HCT116 (cell line): Measurements from ENCODE around the gene BEST4. TPM values are rescaled to one million over a fixed set of nuclear protein-coding genes. Genes with fewer than 3 reads are reported as not detected.

ENCODE experiments used
- ATAC-seq: fragments of 200-7000 bp; cut with Tn5 transposase; 2 replicates; pipeline ENCODE4 v1.9.1; 2020; ENCODE audit warnings: mild to moderate bottlenecking, moderate library complexity
- BruUV-seq: library from RNA; stranded (reverse); fragments of 400-500 nt; replicated peaks from 2 replicates; lab custom pipeline; 2021; lab: Mats Ljungman, UMichigan
- CTCF ChIA-PET: fragments of 300-600 bp; sonication (Branson Sonifier 250); formaldehyde crosslinking; loops from one replicate; lab custom pipeline; 2021; ENCODE audit warnings: antibody characterized with exemption; lab: Charles Lee
- POLR2A ChIA-PET: fragments of 300-600, 350-600 bp; sonication (Branson Sonifier 250); formaldehyde crosslinking; loops from one replicate; lab custom pipeline; 2021; ENCODE audit warnings: antibody characterized with exemption; lab: Charles Lee
- RAD21 ChIA-PET, 2 experiments: fragments of 300-600 bp; sonication (Branson Sonifier 250); formaldehyde crosslinking; loops; one replicate each; lab custom pipeline; 2023; ENCODE audit warnings: low total read pairs in 2 of 2; ENCODE audit not compliant: uncharacterized antibody in 2 of 2, unreplicated experiment in 2 of 2, low non-redundant PET in 1 of 2; lab: Charles Lee
- DNase-seq: peaks from one replicate; pipeline ENCODE4 v3.0.0-alpha.2; 2010; ENCODE audit warnings: low read depth, low spot score
- H2AFZ ChIP-seq: fragments of 200-600 bp; shearing (Covaris generic), sonication (generic); 2 replicates; pipeline ENCODE4 v1.6.1; 2017; ENCODE audit warnings: low read depth, mixed run types, mixed read lengths, antibody characterized with exemption, low read length; ENCODE audit not compliant: poor library complexity, severe bottlenecking
- H3K27ac ChIP-seq: 2 replicates; pipeline ENCODE4 v1.5.1; 2012; ENCODE audit warnings: low read depth, low read length
- H3K27me3 ChIP-seq: fragments of 200-600 bp; sonication (generic); 2 replicates; pipeline ENCODE4 v1.6.1; 2016; ENCODE audit warnings: mixed run types, low read length, mixed read lengths; ENCODE audit not compliant: insufficient read depth
- H3K36me3 ChIP-seq, 2 experiments: fragments of 200-500 bp in 1 of 2; fragments of 200-600 bp in 1 of 2; sonication (Bioruptor generic) in 1 of 2; sonication (generic) in 1 of 2; 2 replicates each; pipeline versions ENCODE4 v1.5.1 to v1.6.1; 2014 to 2016; ENCODE audit warnings: low read length in 2 of 2, inconsistent platforms in 1 of 2, mixed read lengths in 1 of 2, mixed run types in 1 of 2; ENCODE audit not compliant: insufficient read depth in 2 of 2, control insufficient read depth in 1 of 2
- H3K4me1 ChIP-seq, 2 experiments: fragments of 200-600 bp in 1 of 2; sonication (generic) in 1 of 2; 2 replicates each; pipeline versions ENCODE4 v1.5.1 to v1.6.1; 2012 to 2017; ENCODE audit warnings: low read length in 2 of 2, inconsistent platforms in 1 of 2, mild to moderate bottlenecking in 1 of 2, mixed read lengths in 1 of 2, mixed run types in 1 of 2, moderate library complexity in 1 of 2; ENCODE audit not compliant: insufficient read depth in 2 of 2, control insufficient read depth in 1 of 2
- H3K4me2 ChIP-seq: fragments of 200-600 bp; sonication (generic); 2 replicates; pipeline ENCODE4 v1.6.1; 2017; ENCODE audit warnings: mixed run types, low read length, mixed read lengths
- H3K4me3 ChIP-seq, 2 experiments: fragments of 200-600 bp in 1 of 2; sonication (generic) in 1 of 2; replicated peaks in 1 of 2; 2 replicates each; pipeline ENCODE4 v1.5.1; 2011 to 2016; ENCODE audit warnings: low read length in 2 of 2, control low read depth in 1 of 2, low read depth in 1 of 2, mild to moderate bottlenecking in 1 of 2, mixed read lengths in 1 of 2, mixed run types in 1 of 2
- H3K79me2 ChIP-seq: fragments of 200-600 bp; sonication (generic); 2 replicates; pipeline ENCODE4 v1.6.1; 2017; ENCODE audit warnings: mild to moderate bottlenecking, mixed run types, low read length, moderate library complexity, mixed read lengths; ENCODE audit not compliant: insufficient read depth
- H3K9ac ChIP-seq: fragments of 200-600 bp; sonication (generic); 2 replicates; pipeline ENCODE4 v1.6.1; 2016; ENCODE audit warnings: low read length, mixed read lengths
- H3K9me2 ChIP-seq: fragments of 200-600 bp; sonication (generic), shearing (Covaris generic); 2 replicates; pipeline ENCODE4 v1.6.1; 2017; ENCODE audit warnings: mixed run types, mild to moderate bottlenecking, moderate library complexity; ENCODE audit not compliant: insufficient read depth
- H3K9me3 ChIP-seq, 2 experiments: fragments of 200-500 bp in 1 of 2; fragments of 200-600 bp in 1 of 2; sonication (Bioruptor generic) in 1 of 2; sonication (generic) in 1 of 2; 2 replicates each; pipeline ENCODE4 v1.6.1; 2014 to 2017; ENCODE audit warnings: low read length in 2 of 2, mixed read lengths in 2 of 2, inconsistent platforms in 1 of 2, low read depth in 1 of 2, mild to moderate bottlenecking in 1 of 2, mixed run types in 1 of 2, moderate library complexity in 1 of 2; ENCODE audit not compliant: control insufficient read depth in 1 of 2, insufficient read depth in 1 of 2
- H4K20me1 ChIP-seq: fragments of 200-600 bp; sonication (generic), shearing (Covaris generic); 2 replicates; pipeline ENCODE4 v1.6.1; 2017; ENCODE audit warnings: mixed run types, mild to moderate bottlenecking, moderate library complexity; ENCODE audit not compliant: insufficient read depth
- CBX3 ChIP-seq: IDR thresholded peaks from 2 replicates; pipeline ENCODE4 v1.6.1; 2012; ENCODE audit warnings: low read depth
- CEBPB ChIP-seq: IDR thresholded peaks from 2 replicates; pipeline ENCODE4 v1.6.1; 2012; ENCODE audit warnings: low read depth
- EGR1 ChIP-seq: IDR thresholded peaks from 2 replicates; pipeline ENCODE4 v1.6.1; 2012; ENCODE audit warnings: low read depth
- ELF1 ChIP-seq: IDR thresholded peaks from 2 replicates; pipeline ENCODE4 v1.6.1; 2012; ENCODE audit warnings: low read depth, borderline replicate concordance
- EZH2 ChIP-seq: fragments of 200-600 bp; sonication (generic); IDR thresholded peaks from 2 replicates; pipeline ENCODE4 v1.6.1; 2017; ENCODE audit warnings: antibody characterized with exemption, mixed run types
- EZH2phosphoT487 ChIP-seq: fragments of 200-600 bp; IDR thresholded peaks from 2 replicates; pipeline ENCODE4 v1.6.1; 2018; ENCODE audit warnings: antibody characterized with exemption, borderline replicate concordance
- JUND ChIP-seq: IDR thresholded peaks from 2 replicates; pipeline ENCODE4 v1.6.1; 2012
- POLR2A ChIP-seq: IDR thresholded peaks from 2 replicates; pipeline ENCODE4 v1.7.0; 2011; ENCODE audit warnings: borderline replicate concordance; ENCODE audit not compliant: insufficient read depth, insufficient read length; ENCODE audit errors: extremely low read depth
- POLR2AphosphoS5 ChIP-seq: IDR thresholded peaks from 2 replicates; pipeline ENCODE4 v1.6.1; 2011; ENCODE audit warnings: mild to moderate bottlenecking, low read depth, low read length, moderate library complexity
- RAD21 ChIP-seq: IDR thresholded peaks from 2 replicates; pipeline ENCODE4 v1.6.1; 2012; ENCODE audit warnings: low read depth, mild to moderate bottlenecking
- SIN3A ChIP-seq: IDR thresholded peaks from 2 replicates; pipeline ENCODE4 v1.6.1; 2012; ENCODE audit warnings: low read depth
- SP1 ChIP-seq: IDR thresholded peaks from 2 replicates; pipeline ENCODE4 v1.6.1; 2012; ENCODE audit warnings: low read depth
- SRF ChIP-seq: IDR thresholded peaks from 2 replicates; pipeline ENCODE4 v1.6.1; 2012; ENCODE audit warnings: low read depth
- TCF7L2 ChIP-seq: IDR thresholded peaks from 2 replicates; pipeline ENCODE4 v1.7.0; 2011; ENCODE audit warnings: borderline replicate concordance, inconsistent platforms; ENCODE audit not compliant: insufficient read depth, insufficient read length; ENCODE audit errors: extremely low read depth
- ZBTB33 ChIP-seq: IDR thresholded peaks from 2 replicates; pipeline ENCODE4 v1.6.1; 2011; ENCODE audit warnings: mild to moderate bottlenecking, low read length, moderate library complexity; ENCODE audit not compliant: insufficient replicate concordance; ENCODE audit errors: extremely low read depth
- ZFX ChIP-seq: fragments of 450-650 bp; IDR thresholded peaks from 2 replicates; pipeline ENCODE4 v1.6.1; 2017
- ZNF274 ChIP-seq: fragments of 200-500 bp; sonication (Bioruptor generic); IDR thresholded peaks from 2 replicates; pipeline ENCODE4 v1.6.1; 2014; ENCODE audit warnings: mild to moderate bottlenecking, low read depth, low read length, inconsistent platforms
- intact Hi-C: fragments of 100-400 bp; cut with micrococcal nuclease; formaldehyde crosslinking; loops from 2 replicates; pipeline ENCODE4 v1.10.0; 2022
- total RNA-seq: library from RNA; stranded (reverse); gene quantifications from one replicate; pipeline ENCODE4 v1.2.1, GENCODE V29; 2021; ENCODE audit not compliant: unreplicated experiment
- TF ChIP-seq, protein P1 (sequence below), 3 experiments: fragments of 200-600 bp in 1 of 3; sonication (generic) in 1 of 3; IDR thresholded peaks in 2 of 3; conservative IDR thresholded peaks in 1 of 3; 2 replicates each; pipeline ENCODE4 v1.5.1; 2012 to 2017; ENCODE audit warnings: low read depth in 2 of 3, low read length in 2 of 3, antibody characterized with exemption in 1 of 3, borderline replicate concordance in 1 of 3, control low read depth in 1 of 3, mild to moderate bottlenecking in 1 of 3, mixed read lengths in 1 of 3, mixed run types in 1 of 3, moderate library complexity in 1 of 3; ENCODE audit not compliant: insufficient read depth in 1 of 3
- TF ChIP-seq, protein P2 (sequence below): IDR thresholded peaks from 2 replicates; pipeline ENCODE4 v1.6.1; 2012; ENCODE audit warnings: low read depth
- TF ChIP-seq, protein P3 (sequence below): IDR thresholded peaks from 2 replicates; pipeline ENCODE4 v1.6.1; 2012

The BEST4 gene
- total RNA-seq, 1 experiment from 2014 or later: 0.52 TPM

DNA sequence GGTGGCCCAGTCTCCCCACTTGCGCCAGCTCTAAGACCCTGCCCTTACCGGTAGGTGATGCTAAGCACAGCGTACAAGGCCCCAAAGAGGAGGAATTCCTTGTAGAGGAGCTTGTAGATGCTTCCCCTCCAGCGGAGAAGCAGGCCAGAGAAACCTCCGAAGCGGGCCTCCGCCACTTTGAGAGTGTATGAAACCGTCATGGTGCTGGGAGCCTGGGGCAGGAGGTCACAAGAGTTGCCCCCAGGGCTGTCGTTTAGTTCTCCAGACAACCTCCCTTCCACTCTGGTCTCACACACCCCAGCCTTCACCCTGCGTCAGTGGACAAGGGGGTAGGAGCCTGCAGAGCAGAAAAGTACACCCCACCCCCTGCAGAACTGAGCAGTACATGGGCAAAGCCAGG, 464 bp downstream of the BEST4 start:
- RAD21 ChIA-PET: no interaction called here
- DNase-seq: no peak
- intact Hi-C loops: loop anchor here (5.0 kb wide), 1 partner anchor 785 kb away; no protein-coding TSS in a partner anchor

More for the DNA sequence above, 464 bp downstream of the BEST4 start:
- H3K9me2 ChIP-seq: no peaks in the 10 kb centered on the region
- H3K27me3 ChIP-seq: no peaks in the 10 kb centered on the region
- no peaks in the 10 kb centered on the region for H4K20me1 ChIP-seq
- H3K36me3 ChIP-seq: no peaks in the 10 kb centered on the region
- no peak overlapping the region for H3K4me2 ChIP-seq
- ChIA-PET CTCF (interaction anchor here (1.4 to 1.5 kb wide), 2 partner anchors 8 to 10 kb away, joined by 3 to 5 read pairs; no protein-coding TSS in a partner anchor), POLR2A (interaction anchor here (1.8 to 4.9 kb wide), 3 partner anchors 32 to 66 kb away, joined by 7 to 43 read pairs (median 8); partner anchors contain the start of gene RNU5D-1)
- no peak overlapping the region for H3K9ac ChIP-seq
- H3K4me1 ChIP-seq: peaks cover 6 to 24% of the 10 kb centered on the region in 2 experiments
- no peaks in the 10 kb centered on the region for H3K9me3 ChIP-seq
- no peak overlapping the region for H3K27ac ChIP-seq
- BruUV-seq: no TSS peak
- H3K4me3 ChIP-seq: no peak overlapping the region
- no peak overlapping the region for H2AFZ ChIP-seq
- no peak for TF ChIP-seq EZH2
- no peak for TF ChIP-seq SIN3A
- TF ChIP-seq TCF7L2: no peak
- no peak for TF ChIP-seq POLR2A
- no peak for TF ChIP-seq POLR2AphosphoS5
- TF ChIP-seq JUND: no peak
- no peak for TF ChIP-seq CBX3
- TF ChIP-seq, protein P1, sequence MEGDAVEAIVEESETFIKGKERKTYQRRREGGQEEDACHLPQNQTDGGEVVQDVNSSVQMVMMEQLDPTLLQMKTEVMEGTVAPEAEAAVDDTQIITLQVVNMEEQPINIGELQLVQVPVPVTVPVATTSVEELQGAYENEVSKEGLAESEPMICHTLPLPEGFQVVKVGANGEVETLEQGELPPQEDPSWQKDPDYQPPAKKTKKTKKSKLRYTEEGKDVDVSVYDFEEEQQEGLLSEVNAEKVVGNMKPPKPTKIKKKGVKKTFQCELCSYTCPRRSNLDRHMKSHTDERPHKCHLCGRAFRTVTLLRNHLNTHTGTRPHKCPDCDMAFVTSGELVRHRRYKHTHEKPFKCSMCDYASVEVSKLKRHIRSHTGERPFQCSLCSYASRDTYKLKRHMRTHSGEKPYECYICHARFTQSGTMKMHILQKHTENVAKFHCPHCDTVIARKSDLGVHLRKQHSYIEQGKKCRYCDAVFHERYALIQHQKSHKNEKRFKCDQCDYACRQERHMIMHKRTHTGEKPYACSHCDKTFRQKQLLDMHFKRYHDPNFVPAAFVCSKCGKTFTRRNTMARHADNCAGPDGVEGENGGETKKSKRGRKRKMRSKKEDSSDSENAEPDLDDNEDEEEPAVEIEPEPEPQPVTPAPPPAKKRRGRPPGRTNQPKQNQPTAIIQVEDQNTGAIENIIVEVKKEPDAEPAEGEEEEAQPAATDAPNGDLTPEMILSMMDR (IDR thresholded peaks at IDR 0.05 in 2 of 3, conservative IDR thresholded peaks at IDR 0.05 in 1 of 3; ENCODE audit: borderline replicate concordance in 1 of 3, insufficient read depth in 1 of 3, low read depth in 2 of 3, low read length in 2 of 3): no peak
- TF ChIP-seq, protein P2, sequence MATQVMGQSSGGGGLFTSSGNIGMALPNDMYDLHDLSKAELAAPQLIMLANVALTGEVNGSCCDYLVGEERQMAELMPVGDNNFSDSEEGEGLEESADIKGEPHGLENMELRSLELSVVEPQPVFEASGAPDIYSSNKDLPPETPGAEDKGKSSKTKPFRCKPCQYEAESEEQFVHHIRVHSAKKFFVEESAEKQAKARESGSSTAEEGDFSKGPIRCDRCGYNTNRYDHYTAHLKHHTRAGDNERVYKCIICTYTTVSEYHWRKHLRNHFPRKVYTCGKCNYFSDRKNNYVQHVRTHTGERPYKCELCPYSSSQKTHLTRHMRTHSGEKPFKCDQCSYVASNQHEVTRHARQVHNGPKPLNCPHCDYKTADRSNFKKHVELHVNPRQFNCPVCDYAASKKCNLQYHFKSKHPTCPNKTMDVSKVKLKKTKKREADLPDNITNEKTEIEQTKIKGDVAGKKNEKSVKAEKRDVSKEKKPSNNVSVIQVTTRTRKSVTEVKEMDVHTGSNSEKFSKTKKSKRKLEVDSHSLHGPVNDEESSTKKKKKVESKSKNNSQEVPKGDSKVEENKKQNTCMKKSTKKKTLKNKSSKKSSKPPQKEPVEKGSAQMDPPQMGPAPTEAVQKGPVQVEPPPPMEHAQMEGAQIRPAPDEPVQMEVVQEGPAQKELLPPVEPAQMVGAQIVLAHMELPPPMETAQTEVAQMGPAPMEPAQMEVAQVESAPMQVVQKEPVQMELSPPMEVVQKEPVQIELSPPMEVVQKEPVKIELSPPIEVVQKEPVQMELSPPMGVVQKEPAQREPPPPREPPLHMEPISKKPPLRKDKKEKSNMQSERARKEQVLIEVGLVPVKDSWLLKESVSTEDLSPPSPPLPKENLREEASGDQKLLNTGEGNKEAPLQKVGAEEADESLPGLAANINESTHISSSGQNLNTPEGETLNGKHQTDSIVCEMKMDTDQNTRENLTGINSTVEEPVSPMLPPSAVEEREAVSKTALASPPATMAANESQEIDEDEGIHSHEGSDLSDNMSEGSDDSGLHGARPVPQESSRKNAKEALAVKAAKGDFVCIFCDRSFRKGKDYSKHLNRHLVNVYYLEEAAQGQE: no peak
- no peak for TF ChIP-seq ZBTB33
- no peak for TF ChIP-seq RAD21
- TF ChIP-seq ZFX: no peak
- TF ChIP-seq, protein P3, sequence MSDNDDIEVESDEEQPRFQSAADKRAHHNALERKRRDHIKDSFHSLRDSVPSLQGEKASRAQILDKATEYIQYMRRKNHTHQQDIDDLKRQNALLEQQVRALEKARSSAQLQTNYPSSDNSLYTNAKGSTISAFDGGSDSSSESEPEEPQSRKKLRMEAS: no peak
- TF ChIP-seq EGR1: no peak
- no peak for TF ChIP-seq SP1
- TF ChIP-seq EZH2phosphoT487: no peak
- TF ChIP-seq ZNF274: no peak
- TF ChIP-seq SRF: no peak
- no peak for TF ChIP-seq CEBPB
- no peak for TF ChIP-seq ELF1
- H3K79me2 ChIP-seq: no peaks in the 10 kb centered on the region
- no peak for ATAC-seq
